Kidney epithelial cell (primary cell): ENCODE measurements around the gene SFSWAP. TPM values are rescaled to one million over a fixed set of nuclear protein-coding genes. Genes with fewer than 3 reads are reported as not detected.

Experiments used
- DNase-seq: peaks from one replicate; pipeline ENCODE4 v3.0.0-alpha.2; 2010; ENCODE audit warnings: low read depth
- H3K27me3 ChIP-seq: 2 replicates; pipeline ENCODE4 v1.6.0; 2011; ENCODE audit warnings: low read length; ENCODE audit not compliant: control insufficient read depth, insufficient read depth
- H3K36me3 ChIP-seq: 2 replicates; pipeline ENCODE4 v1.5.1; 2011; ENCODE audit warnings: low read length; ENCODE audit not compliant: control insufficient read depth, insufficient read depth
- H3K4me3 ChIP-seq: 2 replicates; pipeline ENCODE4 v1.5.1; 2011; ENCODE audit warnings: low read depth, mild to moderate bottlenecking, control low read depth, low read length
- total RNA-seq: library from RNA; depleted of rRNA; stranded (reverse); fragments of >200 nt; gene quantifications from 2 replicates; pipeline ENCODE4 v1.2.3, GENCODE V29; 2015
- TF ChIP-seq, protein P1 (sequence below): IDR thresholded peaks from 2 replicates; pipeline ENCODE4 v1.5.1; 2011; ENCODE audit warnings: mild to moderate bottlenecking, moderate library complexity, low read length, control low read depth, inconsistent platforms; ENCODE audit not compliant: insufficient read depth, poor library complexity, severe bottlenecking

SFSWAP gene
- total RNA-seq, 1 donor from 2014 or later, result 27.7 TPM

DNA sequence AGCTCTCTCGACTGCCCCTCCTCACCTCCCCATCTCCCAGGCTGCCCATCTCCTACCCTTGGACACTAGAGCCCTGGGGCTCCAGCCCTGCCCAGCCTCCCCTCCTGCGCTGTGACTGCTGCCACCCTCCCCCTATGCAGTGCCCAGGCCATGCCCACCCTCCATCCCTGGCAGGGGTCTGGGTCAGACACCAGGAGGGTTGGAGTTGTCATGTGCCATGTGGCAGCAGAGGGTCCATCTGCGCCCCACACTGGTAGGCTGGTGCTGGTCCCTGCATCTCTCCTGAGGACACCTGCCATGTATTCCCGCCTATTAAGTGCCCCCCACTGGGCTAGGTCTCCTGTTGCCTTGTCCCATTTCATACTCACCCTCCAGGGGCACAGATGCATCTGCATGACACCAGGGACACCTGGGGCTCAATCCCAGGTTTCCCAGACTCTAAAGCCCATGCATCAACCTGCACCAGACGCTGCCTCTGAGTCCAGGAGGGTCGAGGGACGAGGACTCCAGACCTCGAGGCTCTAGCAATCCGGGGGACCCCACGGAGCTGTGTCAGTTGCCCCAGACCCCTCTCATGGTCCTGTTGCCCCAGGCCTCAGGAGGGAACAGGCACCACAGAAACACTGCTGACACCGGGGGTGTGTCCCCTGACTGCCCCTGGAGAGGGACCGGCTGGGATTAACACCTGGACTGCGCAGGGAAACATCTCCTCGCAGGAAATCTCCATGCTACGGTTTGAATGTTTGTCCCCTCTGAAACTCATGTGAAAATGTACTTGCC lies 23.4 kb upstream of the SFSWAP start:
- DNase-seq, result no peak
- H3K4me3 ChIP-seq, result no peak overlapping the region
- no peaks in the 10 kb centered on the region for H3K27me3 ChIP-seq
- H3K36me3 ChIP-seq, result no peaks in the 10 kb centered on the region
- TF ChIP-seq, protein P1, sequence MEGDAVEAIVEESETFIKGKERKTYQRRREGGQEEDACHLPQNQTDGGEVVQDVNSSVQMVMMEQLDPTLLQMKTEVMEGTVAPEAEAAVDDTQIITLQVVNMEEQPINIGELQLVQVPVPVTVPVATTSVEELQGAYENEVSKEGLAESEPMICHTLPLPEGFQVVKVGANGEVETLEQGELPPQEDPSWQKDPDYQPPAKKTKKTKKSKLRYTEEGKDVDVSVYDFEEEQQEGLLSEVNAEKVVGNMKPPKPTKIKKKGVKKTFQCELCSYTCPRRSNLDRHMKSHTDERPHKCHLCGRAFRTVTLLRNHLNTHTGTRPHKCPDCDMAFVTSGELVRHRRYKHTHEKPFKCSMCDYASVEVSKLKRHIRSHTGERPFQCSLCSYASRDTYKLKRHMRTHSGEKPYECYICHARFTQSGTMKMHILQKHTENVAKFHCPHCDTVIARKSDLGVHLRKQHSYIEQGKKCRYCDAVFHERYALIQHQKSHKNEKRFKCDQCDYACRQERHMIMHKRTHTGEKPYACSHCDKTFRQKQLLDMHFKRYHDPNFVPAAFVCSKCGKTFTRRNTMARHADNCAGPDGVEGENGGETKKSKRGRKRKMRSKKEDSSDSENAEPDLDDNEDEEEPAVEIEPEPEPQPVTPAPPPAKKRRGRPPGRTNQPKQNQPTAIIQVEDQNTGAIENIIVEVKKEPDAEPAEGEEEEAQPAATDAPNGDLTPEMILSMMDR, result no peak

DNA sequence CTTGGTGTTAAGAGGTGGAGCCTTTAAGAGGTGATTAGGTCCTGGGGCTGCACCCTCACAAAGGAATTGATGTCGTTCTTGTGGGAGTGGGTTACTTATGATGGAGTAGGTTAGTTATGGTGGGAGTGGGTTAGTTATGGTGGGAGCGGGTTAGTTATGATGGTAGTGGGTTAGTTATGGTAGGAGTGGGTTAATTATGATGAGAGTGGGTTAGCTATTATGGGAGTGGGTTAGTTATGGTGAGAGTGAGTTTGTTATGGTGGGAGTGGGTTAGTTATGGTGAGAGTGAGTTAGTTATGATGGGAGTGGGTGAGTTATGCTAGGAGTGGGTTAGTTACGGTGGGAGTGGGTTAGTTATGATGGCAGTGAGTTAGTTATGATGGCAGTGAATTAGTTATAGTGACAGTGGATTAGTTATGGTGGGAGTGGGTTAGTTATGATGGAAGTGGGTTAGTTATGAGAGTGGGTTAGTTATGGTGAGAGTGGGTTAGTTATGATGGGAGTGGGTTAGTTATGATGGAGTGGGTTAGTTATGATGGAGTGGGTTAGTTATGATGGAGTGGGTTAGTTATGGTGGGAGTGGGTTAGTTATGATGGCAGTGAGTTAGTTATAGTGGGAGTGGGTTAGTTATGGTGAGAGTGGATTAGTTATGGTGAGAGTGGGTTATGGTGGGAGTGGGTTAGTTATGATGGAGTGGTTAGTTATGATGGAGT lies 22.6 kb upstream of the SFSWAP start:
- DNase-seq, result no peak
- TF ChIP-seq, protein P1, result no peak
- Histone ChIP-seq H3K36me3 (no peaks in the 10 kb centered on the region), H3K27me3 (no peaks in the 10 kb centered on the region), H3K4me3 (no peak overlapping the region)

DNA sequence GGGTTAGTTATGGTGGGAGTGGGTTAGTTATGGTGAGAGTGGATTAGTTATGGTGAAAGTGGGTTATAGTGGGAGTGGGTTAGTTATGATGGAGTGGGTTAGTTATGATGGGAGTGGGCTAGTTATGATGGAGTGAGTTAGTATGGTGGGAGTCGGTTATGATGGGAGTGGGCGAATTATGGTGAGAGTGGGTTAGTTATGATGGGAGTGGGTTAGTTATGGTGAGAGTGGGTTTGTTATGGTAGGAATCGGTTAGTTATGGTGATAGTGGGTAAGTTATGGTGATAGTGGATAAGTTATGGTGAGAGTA lies 22.1 kb upstream of the SFSWAP start:
- DNase-seq, result no peak
- Histone ChIP-seq H3K36me3 (no peaks in the 10 kb centered on the region), H3K4me3 (no peak overlapping the region), H3K27me3 (no peaks in the 10 kb centered on the region)
- TF ChIP-seq, protein P1, result no peak

DNA sequence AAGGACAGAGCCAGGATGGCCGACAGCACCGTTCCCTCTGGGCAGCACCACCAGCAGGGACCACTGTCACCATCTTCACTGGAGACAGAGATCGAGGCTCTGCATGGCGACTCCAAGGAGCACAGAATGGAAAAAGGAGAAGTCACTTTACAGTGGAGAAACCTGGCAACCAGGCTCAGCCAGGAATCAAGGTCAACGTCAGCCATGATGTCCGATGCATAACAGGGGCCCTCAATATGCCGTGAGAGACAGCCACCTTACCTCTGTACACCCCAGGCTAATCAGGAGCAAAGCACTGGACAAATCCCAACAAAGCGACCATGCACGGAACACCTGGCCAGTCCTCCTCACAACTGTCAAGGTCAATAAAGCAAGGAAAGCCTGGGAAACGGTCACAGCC lies 20.6 kb upstream of the SFSWAP start:
- H3K4me3 ChIP-seq, result no peak overlapping the region
- H3K36me3 ChIP-seq, result no peaks in the 10 kb centered on the region
- TF ChIP-seq, protein P1, result no peak
- no peak for DNase-seq
- H3K27me3 ChIP-seq, result no peaks in the 10 kb centered on the region

DNA sequence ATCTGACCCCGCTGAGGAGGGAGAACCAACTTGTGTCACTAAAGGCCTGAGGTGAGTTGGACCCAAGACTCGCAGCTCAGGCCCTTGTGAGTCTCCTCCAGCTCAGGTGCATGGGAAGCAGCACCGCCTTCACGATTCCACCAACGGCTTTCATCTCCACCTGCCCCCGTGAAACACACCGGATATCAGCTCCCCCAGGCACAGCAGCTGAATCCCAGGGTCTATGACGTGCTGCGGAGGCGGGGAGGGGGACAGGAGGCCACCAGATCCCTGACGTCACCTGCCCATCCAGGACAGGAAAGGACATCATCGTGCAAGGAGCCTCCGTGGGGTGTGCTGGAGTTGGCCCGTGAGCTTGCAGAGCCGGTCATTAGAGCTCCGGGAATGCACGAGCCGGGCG lies 18.5 kb upstream of the SFSWAP start:
- Histone ChIP-seq H3K27me3 (no peaks in the 10 kb centered on the region), H3K36me3 (no peaks in the 10 kb centered on the region), H3K4me3 (no peak overlapping the region)
- DNase-seq, result no peak
- TF ChIP-seq, protein P1, result no peak
